ENCODE results near the gene SPDYC.

The SPDYC gene

GRCh38 chr11:65170058-65170534 lies at the start of gene SPDYC:
Gene SPDYC (plus strand): TSS chr11:65170233. CDS start chr11:65171358, 1,125 bp downstream.
- DNase-seq (ENCODE audit: low spot score) = no peak

GRCh38 chr11:65120831-65121230 lies 49.2 kb upstream of the SPDYC start:
- no peak for DNase-seq (ENCODE audit: low spot score)

- no peak for DNase-seq (ENCODE audit: low spot score)
These were observed 48.6 kb upstream of the SPDYC start for GRCh38 chr11:65121447-65121864.

GRCh38 chr11:65121865-65122696 lies 48.0 kb upstream of the SPDYC start, which contains the start of the genes FAU and MRPL49:
Gene FAU (minus strand): TSS chr11:65122134. CDS start chr11:65121813, 321 bp downstream.
Gene MRPL49 (plus strand): TSS chr11:65122321. CDS start chr11:65122347, 26 bp downstream.
- peak; percentile 94 for DNase-seq (ENCODE audit: low spot score)

- DNase-seq (ENCODE audit: low spot score) = no peak
These were observed 45.4 kb upstream of the SPDYC start for GRCh38 chr11:65124480-65125196.

GRCh38 chr11:65125197-65126056 lies 44.6 kb upstream of the SPDYC start:
- DNase-seq (ENCODE audit: low spot score) = no peak

GRCh38 chr11:65126624-65127274 lies 43.3 kb upstream of the SPDYC start:
- no peak for DNase-seq (ENCODE audit: low spot score)

- no peak for DNase-seq (ENCODE audit: low spot score)
These were observed 42.4 kb upstream of the SPDYC start for GRCh38 chr11:65127473-65128181.

GRCh38 chr11:65128182-65129145 lies 41.6 kb upstream of the SPDYC start:
- no peak for DNase-seq (ENCODE audit: low spot score)

GRCh38 chr11:65129649-65130441 lies 40.2 kb upstream of the SPDYC start:
- no peak for DNase-seq (ENCODE audit: low spot score)

GRCh38 chr11:65130631-65131416 lies 39.2 kb upstream of the SPDYC start:
- DNase-seq (ENCODE audit: low spot score) = no peak

GRCh38 chr11:65131417-65131776 lies 38.6 kb upstream of the SPDYC start:
- no peak for DNase-seq (ENCODE audit: low spot score)

- no peak for DNase-seq (ENCODE audit: low spot score)
These were observed 38.2 kb upstream of the SPDYC start for GRCh38 chr11:65131895-65132237.

- DNase-seq (ENCODE audit: low spot score) = no peak
These were observed 37.6 kb upstream of the SPDYC start for GRCh38 chr11:65132238-65132987.

- DNase-seq (ENCODE audit: low spot score) = no peak
These were observed 36.9 kb upstream of the SPDYC start for GRCh38 chr11:65132988-65133700.

- DNase-seq (ENCODE audit: low spot score) = no peak
These were observed 36.3 kb upstream of the SPDYC start for GRCh38 chr11:65133724-65134123.

Measured in putamen (tissue), 1 donor.